Measurements from ENCODE around the gene RASGRP2.

RASGRP2 gene

DNA sequence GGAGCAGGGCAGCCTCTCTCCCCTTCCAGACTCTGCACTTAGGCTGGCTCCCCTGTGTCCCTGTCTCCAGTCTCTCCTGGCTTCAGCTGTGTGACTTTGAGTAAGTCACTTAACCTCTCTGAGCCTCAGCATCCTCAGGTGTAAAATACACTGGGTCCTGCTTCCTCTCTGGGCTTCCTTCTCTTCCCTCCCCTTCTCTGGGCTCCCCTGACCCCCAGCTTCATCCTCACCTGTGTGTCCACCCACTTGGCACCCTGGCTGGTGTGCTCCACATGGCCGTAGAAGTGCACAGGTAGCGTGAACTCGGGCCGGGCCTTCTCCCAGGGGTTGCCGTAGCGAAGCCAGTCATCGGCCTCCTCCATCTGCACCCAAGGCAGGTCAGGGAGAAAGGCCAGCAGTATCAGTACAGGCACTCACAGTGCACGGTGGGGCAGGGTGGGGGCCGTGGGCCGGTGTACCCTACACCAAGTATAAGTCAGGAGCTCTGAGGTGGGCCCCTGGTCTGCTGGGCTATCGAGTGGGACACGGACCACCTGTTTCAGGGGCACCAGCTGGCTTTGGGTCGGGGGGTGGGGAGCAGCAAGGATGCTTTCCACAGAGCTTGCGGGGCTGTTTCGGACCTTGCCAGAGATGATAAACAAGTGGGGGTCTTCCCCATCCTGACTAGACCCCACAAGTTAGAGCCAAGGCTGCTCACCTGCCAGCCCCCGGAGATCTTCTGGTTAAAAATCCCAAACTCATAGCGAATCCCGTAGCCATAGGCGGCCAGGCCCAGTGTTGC, 13.8 kb upstream of the RASGRP2 start:
- no peak for DNase-seq (ENCODE audit: low read depth in 2 of 2, low spot score in 1 of 2)

DNA sequence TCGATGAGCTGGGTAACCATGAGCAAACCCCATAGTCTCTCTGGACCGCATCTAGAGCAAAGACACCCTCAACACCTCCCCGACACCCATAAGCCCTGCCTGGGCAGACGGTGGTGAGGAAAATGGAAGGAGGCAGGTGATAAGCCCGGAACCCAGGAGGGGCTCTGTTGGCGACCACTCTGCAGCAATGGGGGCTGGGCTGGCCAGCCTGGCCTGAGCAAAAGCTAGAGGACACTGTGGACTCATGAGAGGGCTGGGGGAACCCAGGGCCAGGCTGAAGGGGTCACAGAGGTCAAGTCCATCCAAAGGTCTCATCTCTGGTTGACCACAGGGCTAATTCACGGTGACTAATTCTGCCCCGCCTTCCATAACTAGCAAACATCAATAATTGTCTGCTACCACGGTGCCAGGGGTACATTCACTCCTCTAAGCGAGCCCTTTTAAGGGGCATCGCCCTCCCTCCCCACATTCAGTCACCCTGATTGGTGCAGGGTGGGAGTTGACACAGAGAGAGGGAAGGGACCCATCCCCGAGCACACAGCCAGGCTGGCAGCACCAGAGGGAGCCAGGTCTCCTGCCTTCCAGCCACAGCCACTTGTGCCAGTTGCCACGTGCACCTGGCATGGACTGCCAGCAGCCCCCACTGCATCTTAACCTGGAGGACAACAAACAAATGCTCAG, 11.9 kb upstream of the RASGRP2 start:
- no peak for DNase-seq (ENCODE audit: low read depth in 2 of 2, low spot score in 1 of 2)

DNA sequence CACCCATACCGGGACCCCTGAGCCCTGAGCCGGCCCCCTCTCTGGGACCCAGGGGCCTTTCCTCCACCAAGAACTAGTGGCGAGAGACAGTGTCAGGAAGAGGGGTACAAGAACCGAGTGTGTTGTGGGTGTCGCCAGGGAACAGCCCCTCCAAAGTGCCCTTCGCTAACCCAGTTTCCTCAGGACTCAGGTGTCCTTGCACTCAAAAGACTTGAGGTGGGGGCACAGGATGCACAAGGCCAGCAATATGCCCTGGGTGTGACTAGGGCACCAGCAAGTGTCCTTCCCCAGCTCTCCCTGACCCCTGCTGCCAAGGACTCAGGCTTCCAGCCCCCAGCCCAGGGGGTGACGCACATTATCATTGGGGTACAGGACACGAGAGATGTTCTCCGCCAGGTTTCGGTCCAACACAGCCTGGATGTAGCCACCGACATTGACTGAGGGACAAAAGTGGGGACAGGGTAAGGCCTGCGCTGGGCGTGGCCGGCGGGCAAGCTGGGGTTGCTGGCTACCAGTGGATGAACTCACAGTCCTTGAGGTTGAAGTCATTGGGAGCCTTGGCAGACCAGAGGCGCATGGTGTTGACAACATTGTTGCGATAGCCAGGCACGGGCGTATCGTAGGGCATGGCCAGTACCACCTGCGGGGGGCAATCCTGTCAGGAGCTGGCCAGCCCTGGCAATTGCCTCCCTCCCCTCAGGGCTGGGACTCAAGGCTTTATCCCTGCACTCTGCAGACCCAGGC, 11.1 kb upstream of the RASGRP2 start:
- no peak for DNase-seq (ENCODE audit: low read depth in 2 of 2, low spot score in 1 of 2)

DNA sequence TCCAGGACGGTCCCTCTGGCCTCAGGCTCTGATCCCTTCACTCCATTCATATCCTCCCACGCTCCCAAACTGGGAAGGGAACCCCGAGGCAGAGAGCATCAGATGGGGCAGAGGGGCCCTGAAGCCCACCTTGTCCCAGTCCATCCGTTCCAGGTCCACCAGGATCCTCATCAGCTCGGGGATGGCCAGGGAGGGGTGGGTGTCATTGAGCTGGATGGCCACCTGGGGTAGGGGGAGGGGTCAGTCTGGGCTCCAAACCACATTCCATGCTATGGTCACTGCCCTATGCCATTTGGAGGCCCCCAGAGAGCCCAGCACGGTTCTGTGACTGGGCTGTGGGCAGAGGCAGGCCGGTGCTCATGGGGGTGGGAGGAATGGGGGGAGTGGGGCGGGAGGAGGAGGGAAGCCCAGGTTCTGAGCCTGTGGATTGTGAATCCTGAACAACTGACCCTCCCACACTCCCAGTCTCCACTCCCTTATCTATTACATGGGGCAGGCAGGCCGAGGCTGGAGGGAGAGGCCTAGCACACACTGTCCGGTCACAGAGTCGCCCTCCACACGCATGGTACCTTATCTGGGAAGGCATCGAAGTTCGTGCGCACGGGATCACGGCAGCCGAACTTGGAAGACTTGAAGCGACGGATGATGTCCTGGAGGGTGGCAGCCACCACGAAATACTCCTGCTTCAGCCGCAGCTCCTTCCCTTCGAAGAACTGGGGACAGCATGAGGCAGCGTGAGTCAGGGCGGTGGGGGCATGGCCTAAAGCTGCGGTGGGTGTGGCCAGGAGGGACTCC, 10.4 kb upstream of the RASGRP2 start:
- no peak for DNase-seq (ENCODE audit: low read depth in 2 of 2, low spot score in 1 of 2)

DNA sequence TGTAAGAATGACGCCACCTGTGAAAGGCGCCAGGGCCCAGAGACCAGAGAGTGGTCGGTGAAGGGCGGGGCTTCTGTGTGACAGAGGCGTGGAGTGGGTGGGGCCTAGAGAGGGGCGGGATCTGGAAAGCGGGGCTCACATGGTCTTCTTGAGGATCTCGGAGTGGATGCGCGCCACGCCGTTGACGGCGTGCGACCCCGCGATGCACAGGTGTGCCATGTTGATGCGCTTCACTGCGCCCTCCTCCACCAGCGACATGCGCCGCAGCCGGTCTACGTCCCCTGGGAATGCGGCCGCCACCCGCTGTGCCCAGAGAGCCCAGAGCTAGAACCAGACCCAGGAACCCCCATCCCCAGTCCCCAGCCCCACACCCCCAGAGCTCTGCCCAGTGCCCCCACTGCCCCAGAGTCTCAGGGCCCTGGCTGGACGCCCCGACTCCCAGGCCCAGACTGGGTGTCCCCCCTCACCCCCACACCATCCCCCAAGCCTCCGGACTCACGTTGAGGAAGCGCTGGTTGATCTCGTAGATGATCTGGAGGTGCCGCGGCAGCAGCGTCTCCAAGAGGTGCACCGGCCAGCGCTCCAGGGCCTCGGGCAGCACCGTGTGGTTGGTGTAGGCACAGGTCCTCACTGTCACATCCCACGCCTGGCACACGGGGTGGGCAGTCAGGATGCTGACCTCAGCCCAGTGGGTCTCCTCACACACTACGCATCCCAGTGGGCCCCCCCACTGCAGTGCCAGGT, 9.6 kb upstream of the RASGRP2 start:
- no peak for DNase-seq (ENCODE audit: low read depth in 2 of 2, low spot score in 1 of 2)

DNA sequence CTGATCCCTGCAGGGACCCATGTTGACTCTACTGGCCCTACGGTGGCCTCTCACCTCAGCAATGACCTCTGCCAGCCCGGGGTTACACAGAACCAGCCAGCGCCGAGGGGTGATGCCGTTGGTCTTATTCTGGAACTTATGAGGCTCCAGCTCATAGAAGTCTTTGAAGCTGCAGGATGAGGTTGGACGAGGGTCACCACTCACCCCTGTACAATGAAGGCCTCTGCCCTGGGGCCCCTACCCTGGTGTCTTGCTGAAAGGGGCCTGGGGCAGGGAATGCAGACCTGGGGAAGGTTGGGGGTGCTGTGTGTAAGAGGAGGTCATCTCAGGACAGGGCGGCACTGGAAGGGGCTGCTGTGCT, 9.1 kb upstream of the RASGRP2 start:
- no peak for DNase-seq (ENCODE audit: low read depth in 2 of 2, low spot score in 1 of 2)

DNA sequence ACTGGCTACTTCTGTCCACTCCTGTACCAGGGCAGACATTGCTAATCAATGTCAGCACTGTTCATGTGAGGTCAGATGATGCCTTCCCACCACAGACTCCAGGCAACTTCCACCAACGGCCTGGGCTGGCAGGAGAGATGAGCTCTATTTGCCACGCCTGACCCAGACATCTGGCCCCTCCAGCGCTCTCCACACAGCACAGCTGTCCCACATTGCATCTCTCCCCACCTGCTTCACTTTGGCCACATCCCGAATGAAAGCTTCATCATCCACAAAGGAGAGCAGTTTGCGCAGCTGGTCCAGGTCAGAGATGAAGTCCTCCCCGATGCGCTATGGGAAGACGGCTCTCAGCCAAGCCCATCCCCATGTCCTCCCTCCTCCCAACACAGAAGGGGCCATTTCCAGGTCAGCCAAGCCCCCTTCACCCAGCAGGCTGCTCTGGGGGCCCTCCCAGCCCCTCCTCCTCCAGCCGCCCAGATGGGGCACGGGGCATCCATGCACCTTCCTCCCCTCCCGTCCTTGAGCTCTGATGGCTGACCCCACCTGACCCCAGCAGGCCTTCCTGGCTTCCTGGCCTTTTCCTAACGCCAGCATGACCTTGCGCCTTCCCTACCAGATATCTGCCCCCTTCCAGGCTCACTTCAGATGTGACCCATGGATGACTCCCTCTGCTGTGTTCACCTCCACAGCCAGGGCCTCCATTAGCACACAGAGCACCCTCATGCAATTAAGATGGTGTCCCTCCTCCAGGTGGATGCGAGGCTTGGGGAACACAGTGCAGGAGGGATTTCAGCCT, 8.4 kb upstream of the RASGRP2 start:
- DNase-seq (ENCODE audit: low read depth in 2 of 2, low spot score in 1 of 2) = no peak

DNA sequence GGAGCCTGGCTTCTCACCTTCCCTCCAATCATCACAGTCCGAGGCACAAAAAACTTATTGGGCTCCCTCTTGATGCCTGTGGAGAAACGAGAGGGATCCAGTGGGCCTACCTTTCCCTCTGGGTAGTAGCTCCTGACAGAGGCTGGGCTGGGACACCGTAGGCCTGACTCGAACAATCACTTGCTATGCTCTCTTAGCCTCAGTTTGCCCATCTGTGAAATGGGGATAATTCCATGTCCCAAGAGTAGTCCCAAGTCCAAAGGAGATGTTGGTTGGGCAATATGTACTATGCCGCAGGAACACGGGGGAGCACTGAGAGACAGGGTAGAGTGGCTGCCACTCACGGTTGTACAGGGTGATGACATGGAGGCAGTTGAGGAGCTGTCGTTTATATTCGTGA, 7.6 kb upstream of the RASGRP2 start:
- no peak for DNase-seq (ENCODE audit: low read depth in 2 of 2, low spot score in 1 of 2)

DNA sequence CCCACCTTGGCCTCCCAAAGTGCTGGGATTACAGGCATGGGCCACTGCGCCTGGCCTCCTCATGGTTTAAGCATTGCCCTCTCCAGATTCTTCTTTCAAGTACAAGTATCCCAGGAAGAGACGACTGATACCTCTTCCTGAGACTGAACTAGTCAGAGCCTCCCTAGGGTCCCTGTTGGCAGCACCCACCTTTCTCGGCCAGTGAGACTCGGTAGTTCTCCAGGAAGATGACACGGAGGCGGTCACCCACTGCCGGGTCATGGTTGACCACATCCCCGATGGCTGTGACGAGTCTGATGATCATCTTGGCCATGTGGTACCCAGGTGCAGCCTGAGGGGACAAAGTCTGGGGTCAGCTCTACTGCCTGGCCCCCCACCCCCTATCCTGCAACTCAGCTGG, 7.2 kb upstream of the RASGRP2 start:
- DNase-seq (ENCODE audit: low read depth in 2 of 2, low spot score in 1 of 2) = no peak

DNA sequence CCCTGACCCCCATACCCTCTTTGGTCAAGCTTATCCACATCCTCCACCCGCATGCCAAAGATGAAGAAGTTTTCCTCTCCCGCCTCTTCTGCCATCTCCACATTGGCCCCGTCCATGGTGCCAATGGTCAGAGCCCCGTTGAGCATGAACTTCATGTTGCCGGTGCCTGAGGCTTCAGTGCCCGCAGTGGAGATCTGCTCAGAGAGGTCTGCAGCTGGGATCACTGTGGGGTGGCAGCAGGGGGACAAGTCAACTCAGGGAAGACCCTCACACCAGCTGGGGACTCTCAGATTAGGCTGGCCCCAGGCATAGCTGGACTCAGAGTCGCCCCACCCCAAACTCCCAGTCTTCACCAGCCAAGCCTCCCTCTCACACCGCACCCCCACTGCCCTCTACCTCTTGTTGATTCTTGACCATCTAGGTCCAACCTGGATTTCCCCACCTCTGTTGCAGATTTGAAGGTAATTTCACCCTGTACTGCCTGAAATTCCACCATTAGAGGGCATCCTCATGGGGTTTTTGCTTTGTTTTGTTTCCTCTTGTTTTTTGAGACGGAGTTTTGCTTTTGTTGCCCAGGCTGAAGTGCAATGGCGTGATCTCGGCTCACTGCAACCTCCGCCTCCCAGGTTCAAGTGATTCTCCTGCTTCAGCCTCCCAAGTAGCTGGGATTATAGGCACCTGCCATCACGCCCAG, 6.6 kb upstream of the RASGRP2 start:
- no peak for DNase-seq (ENCODE audit: low read depth in 2 of 2, low spot score in 1 of 2)

DNA sequence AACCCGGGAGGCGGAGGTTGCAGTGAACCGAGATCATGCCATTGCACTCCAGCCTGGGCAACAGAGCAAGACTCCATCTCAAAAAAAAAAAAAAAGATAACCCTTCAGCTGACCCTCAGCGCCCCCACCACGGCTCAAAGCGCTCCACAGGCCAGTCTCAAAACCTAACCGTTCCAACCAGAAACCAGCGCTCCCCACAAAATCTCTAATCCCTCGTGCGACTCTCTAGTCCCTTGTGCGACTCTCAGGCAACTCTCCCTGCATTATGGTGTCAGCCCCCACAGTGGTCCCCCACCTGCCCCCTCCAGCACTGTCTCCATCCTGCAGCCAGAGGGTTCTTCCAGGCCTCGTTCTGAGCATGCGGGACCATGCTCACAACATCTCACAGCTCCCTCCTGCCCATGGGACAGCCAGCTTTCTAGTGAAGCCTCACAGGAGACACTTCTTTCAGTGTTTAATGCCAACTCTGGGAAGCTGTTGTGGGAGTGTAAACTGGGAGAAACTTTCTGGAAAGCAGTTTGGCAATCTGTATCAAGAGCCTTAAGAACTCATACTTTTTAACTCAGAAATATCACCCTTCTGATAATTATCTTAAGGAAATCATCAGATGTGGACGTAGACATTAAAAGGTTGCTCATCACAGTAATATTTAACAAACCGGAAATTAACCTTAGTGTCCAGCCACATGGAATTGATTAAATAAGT, 4.2 kb upstream of the RASGRP2 start:
- DNase-seq (ENCODE audit: low read depth in 2 of 2, low spot score in 1 of 2) = no peak

DNA sequence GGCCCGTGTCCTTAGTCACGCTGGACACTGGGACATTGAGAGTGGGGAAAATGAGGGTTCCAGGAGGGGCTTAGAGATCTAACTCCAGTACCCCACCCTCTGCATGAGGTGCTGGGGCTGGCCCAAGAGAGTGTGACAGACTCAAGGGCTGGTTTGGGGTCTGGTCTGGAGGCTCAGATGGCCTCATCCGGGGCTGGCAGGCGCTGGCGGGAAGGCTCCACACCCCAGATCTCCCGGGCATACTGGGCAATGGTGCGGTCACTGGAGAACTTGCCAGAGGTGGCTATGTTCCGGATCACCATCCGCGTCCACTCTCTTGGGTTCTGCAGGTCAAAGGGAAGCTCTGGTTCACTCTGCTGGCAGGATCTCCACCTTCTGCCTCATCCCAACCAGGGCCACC, 2.5 kb upstream of the RASGRP2 start:
- DNase-seq (ENCODE audit: low read depth in 2 of 2, low spot score in 1 of 2) = no peak

DNA sequence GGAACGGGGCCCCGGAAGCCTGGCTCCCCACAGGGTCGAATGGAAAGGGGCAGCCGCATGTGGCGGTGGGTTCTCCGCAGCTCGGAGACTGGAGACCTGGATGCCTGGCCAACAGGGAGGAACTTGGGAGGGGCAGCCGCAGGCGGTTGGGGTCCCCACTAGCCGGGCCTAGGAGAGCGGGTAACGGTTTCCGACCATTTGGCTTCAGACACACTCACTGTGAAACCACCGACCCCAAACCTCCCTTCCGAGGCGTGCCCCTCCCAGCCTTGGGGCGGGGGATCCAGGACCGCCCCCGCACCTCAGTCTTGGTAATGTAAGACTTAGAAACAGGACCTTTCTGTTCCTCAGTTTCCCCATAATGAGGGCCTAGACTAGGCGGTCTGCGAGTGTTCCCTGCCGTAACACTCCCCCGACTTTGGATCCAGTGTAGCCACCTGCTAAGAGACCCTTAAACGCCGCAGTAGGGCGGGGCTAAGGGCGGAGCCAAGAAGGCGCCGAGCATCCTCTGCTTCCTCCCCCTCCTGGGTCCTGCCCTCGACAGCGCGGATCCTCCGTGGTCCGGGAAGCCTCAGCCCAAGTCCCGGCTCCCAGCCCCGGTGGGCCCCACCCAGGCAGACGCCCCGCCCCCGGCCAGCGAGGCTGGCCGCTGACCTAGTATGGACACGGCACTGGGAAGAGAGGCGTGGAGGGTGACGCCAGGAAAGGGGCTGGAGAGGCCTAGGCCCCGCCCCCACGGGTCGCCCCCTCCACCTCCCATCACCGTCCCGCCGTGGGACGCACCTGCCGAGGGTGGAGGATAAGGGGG, 1.8 kb upstream of the RASGRP2 start:
- DNase-seq (ENCODE audit: low read depth in 2 of 2, low spot score in 1 of 2) = peak; percentile 57 to 62

DNA sequence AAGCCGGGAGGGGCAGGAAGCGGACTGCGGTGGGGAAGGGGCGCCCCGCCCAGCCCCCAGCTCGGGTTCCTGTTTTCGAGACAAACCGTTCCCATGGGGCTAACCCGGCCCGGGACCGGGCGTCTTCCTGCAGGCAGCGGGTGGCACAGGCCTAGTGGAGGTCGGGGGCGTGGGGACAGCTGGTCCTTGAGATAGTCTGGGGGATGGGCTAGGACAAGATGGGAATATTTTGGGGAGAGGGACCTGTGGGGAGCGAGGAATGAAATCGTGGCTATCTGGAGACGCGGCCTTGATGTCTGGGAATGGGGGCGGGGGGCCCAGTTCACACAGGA, 1.2 kb upstream of the RASGRP2 start:
- DNase-seq (ENCODE audit: low read depth in 2 of 2, low spot score in 1 of 2) = peak; percentile 45 to 66

DNA sequence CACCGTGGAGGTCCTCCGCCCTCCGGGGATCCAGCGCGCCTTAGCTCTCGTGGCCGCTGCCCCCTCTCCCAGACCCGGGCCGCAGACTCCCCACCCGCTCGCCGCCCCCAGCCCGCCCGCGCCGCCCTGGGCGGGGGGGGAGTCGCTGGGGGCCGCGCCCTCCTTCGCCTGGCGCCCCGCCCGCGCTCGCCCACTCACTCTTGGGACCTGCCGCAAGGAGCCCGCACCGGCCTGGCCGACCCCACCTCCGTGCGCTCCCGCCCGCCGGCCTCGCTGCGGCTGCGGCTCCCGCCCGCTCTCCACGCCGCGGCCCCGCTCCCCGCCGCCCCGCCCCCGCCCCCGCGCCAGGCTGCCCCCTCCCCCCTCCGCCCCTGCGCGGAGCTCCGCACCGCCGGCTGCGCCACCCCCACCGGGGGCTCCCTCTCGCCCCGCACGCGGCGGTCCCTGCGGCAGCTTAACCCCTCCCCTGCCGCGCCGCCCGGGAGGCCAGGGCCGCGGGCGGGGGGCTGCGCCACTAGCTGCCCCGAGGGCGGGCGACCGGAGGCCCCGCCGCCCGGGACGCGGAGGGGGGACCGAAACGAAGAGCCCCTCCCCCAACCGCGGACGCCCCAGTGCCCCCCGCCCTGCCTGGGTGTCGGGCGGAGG, 724 bp upstream of the RASGRP2 start:
- no peak for DNase-seq (ENCODE audit: low read depth in 2 of 2, low spot score in 1 of 2)

DNA sequence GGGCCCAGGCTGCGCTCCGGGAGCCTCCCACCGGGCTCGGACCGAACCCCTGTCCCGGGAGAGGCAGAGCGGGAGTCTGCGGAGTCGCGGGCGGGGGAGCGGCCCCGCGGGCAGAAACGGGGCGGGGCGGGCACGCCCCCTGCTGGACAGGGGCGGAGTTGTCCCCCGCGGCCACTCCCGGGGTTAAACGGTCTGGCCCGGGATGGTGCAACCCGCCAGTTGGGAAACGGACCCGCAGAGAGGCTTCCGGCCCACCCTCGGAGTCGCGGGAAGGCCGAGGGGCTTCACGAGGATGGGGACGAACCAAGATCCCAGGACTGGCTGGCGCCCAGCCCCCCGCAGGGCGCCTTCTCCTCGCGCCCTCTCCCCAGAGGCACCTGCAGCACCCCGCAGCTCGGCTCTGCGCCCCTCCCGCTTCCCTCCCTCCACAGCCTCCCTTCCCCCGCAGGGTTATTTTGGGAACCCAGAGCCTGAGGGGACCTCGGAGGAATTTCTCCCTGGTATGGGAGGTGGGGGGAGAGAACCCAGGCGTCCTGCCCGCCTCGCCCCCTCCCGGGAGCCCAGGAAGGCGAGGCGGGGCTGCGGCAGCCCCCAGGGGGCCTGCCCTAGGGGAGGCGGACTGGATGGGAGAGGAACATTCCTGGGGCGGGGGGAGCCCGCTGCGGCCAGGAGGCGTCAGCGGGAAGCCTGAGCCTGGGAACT, 902 bp downstream of the RASGRP2 start:
- peak; percentile 61 to 70 for DNase-seq (ENCODE audit: low read depth in 2 of 2, low spot score in 1 of 2)
